GM18498 (cell line): ENCODE measurements around the gene FHIT.

Source experiments
- ATAC-seq: cut with Tn5 transposase; IDR thresholded peaks from one replicate; pipeline ENCODE4 v1.9.1; 2021; ENCODE audit warnings: mild to moderate bottlenecking, moderate library complexity; ENCODE audit not compliant: unreplicated experiment

FHIT gene

GRCh38 chr3:60154011-60154410 lies 1097.2 kb downstream of the FHIT start:
- no peak for ATAC-seq

DNA sequence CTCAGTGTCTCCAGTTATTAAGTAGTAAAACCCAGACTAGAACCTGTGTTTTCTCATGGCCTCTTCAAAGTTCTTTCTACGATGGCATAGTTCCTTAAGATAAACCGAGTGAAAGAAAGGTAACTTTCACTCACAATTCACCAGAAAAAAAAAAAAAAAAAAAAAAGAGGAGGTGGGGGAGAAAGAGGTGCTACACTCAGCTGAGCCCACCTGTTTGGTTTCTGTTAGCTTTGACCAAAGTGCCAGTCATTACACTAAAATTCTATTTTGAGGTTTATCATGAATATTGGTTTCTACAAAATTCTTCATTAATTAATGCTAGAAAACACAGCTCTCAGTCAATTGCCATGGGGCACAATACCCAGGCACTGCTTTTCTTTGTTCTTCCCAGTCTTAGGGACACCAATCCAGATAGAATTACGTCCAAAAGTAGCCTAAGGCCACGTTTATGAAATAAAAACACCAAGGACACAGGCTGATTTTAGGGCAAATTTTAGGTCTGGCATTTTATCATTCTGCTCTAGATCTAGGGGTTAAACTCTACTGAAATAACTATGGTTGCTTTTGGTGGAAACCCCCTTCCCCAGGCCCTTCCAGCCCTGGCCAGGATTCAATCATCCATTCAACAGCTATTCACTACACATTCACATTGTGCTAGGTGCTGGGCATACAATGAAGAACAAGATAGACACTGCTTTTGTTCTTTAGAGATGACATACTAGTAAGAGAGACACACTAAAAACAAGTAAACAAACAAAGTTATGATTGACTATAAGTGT lies 1097.8 kb downstream of the FHIT start:
- no peak for ATAC-seq

DNA sequence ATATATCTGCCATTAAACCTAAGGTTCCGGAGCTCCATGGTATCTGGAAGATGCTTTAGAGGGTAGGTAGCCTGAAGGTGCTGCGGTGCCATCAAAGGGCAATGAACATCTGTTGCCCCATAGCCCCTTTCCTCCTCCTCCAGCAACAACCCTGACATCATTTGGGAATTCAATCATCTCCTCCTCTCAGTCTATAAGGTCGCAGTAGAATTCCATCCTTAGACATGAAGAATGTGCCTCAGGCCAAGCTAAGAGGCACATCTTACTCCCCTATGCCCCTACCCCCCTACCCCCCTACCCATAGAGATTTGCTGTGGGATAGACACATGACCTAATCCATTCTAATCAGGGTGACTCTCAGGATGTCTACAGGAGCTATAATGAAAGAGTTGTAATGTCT lies 1101.8 kb downstream of the FHIT start:
- ATAC-seq: no peak

DNA sequence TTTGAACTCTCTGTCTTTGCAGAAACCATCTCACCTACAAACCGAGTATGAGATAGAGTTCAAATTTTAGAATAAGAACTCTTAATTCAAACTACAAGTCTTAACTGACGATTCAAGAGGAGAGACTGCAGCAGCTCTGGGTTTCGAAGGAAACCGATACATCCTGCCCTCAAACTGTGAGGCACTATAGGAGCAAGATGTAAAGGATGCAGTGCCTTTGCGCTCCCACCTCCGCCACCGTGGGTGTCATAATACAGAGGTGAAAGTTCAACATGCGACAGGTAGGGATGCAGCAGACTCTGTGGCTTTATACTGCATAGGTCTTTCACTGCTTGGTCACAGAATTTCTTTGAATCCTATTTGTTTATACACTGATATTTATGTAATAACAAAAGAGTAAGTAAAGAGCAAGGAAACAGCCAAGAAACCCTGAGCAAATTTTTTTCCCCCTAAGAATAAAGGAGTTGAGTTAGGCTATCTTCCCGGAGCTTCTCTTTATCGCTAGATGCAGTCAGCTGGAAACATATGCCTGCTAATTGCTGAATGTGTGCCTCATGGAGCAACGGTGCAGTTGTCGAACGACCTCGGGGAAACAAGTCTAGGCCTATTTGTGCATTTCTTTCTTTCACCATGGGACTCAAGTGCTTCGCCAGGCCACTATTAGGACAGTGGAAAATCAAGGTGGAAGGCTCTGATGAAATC lies 1103.9 kb downstream of the FHIT start:
- no peak for ATAC-seq

GRCh38 chr3:60146121-60146520 lies 1105.1 kb downstream of the FHIT start:
- no peak for ATAC-seq

DNA sequence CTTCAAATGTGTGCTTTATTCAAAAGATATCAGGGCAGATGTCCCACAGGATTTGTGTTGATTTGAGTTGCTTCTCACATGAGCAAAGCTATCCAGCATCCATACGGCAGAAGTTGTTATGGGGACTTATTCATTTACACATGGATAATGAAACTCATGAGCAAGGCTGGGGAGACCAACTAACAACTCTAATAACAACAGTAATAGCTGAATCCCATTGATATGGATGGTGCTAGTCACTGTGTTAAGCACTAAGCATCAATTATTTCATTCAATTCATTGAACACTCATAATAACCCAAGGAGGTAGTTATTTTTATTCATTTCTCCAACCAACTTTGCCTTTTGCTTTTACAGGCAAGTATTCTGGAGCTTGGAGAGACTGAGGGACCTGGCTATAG lies 1107.2 kb downstream of the FHIT start:
- no peak for ATAC-seq

GRCh38 chr3:60142009-60142408 lies 1109.2 kb downstream of the FHIT start:
- no peak for ATAC-seq

- ATAC-seq: no peak
Measured at GRCh38 chr3:60140160-60140559, 1111.1 kb downstream of the FHIT start.

DNA sequence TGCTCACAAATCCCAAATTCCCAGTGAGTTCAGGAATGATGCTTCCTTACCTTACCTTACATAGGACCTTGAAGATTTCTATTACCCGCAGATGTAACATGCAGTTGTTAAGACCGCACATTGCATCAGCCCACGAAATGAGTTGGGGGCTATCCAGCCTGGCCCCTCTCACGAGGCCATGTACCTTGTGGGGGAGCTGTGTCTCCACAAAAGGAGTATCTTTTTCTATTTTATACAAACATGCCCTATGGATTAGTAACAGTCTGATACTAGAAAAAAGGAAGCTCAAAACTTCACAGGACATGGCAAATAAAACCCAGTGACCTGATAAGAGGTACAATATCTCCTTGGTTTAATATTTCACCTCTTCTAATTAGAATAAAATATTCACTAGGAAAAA lies 1114.7 kb downstream of the FHIT start:
- no peak for ATAC-seq

DNA sequence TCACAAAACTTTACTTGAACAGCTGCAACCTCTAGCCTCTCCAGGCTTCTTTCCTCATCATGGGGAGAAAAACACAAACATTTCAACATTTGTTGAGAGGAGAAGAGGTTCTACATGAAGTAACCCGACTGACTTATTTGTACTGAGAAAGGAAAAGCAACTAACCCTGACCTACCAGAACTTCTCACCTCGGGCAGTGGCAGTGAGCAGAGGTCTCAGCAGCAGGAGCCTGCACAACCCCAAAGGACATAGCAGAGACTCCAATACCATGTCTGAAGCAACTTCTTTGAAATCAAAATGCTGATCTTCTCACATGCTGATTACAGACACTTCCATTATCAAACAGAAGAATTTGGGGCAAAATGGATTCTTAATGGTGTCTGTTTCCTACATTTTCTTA lies 1115.8 kb downstream of the FHIT start:
- no peak for ATAC-seq

DNA sequence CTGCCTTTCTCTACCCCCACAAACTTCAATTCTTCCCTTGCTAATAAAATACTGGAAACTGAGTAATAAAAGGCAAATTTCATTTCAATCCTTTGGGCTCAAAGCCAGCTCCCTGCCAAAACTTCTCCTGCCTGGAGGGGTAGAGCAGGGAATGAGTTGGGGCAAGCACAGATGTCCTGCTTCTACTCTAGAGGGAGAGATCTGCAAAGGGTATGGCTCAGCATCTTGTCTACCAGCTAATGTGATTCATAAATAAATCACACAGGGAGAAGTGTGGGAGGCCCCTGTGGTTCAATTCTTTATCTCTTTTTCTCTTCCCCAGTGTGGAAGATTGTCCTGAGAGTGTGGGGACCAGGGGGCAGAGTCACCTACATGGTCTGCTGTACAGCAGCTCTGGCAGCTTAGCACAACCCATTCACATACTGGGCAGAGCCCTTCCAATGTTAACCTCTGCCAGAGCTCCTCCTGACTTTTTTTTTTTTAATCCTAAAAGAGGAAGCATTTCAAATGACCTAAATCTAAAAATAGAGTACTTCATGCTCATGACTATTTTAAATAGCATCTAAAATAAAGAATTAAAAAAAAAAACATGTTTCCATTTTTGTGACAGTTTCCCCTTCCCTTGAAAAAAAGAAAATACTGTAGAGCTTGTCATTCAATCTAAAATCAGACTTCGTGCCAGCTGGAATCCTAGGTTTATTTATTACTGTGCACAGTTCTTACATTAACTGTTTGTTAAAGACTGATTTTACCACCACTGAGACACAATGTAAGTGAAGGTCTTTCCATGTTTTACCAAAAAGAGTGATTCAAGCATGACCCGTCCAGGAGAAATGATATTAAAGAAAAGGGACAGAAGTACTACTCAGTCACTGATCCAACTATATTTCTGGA lies 1117.7 kb downstream of the FHIT start:
- no peak for ATAC-seq

GRCh38 chr3:60131618-60132017 lies 1119.6 kb downstream of the FHIT start:
- no peak for ATAC-seq

DNA sequence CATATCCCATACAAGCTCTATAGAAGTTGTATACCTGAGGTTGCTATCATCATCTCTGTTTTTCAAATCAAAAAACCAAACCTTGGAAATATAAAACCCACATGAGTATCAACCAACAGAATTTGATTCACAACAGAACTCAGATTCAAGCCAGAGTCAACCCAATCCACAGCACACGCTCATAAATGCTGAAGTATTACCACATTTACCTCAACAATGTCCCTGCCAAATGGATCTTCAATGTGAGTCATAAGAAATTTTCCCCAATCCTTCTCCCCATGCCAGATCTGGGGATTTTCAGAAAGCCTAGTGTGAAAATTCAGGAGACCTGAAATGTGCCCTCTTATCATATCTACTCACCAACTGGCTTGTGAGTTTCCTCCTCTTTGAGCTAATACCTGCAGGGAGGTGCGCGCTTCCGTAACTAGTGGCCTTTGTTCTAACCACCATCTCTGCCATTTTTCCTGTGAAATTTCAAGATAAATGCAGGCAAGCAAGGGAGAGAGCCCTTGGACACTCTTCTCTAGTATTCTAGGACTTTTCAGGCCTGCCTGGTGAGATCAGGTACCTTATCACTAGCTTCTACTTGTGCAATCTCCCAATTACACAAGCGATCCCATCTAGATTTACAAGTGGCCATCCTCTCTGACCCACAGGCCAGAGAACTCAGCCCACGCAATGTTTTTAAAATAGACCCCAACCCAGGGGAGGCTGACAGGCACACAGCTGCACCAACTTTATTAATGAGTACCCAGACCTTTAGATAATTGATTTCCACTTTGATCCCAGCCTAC lies 1124.5 kb downstream of the FHIT start:
- ATAC-seq: no peak

- ATAC-seq: no peak
Measured at GRCh38 chr3:60125686-60126085, 1125.6 kb downstream of the FHIT start.

- ATAC-seq: no peak
Measured at GRCh38 chr3:60120245-60120644, 1131.0 kb downstream of the FHIT start.

DNA sequence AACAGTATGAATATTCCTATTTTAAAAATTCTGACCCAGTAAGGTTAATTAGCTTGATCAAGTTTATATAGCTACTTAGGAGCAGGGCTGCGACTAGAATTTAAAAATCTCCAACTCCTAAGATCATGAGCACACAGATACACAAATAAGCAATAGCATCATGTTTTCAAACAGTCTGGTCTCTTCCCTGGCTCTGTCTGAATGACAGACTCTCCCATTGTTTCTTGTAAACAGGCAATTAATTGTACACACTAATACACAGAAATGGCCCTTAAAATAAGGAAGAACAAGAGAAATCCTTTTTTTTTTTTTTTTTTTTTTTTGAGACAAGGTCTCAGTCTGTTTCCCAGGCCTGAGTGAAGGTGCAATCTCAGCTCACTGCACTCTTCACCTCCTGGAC lies 1137.1 kb downstream of the FHIT start:
- no peak for ATAC-seq

DNA sequence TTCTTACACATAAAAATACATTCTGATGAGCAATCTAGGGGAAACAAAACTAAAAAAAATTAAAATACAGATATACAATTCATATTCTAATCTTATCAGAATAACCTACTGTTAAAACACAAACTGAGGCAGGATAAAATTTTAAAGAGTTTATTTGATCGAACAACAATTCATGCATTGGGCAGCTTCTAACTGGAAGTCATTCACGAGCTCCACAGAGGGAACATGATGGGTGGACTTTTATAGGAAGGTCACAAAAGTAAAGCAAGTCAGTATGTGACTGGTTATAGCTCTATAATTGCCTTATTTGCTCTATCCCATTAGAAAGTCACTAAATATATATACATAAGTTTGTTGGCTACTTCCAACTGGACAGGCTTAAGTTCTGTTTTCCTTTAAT lies 1144.0 kb downstream of the FHIT start:
- ATAC-seq: no peak

DNA sequence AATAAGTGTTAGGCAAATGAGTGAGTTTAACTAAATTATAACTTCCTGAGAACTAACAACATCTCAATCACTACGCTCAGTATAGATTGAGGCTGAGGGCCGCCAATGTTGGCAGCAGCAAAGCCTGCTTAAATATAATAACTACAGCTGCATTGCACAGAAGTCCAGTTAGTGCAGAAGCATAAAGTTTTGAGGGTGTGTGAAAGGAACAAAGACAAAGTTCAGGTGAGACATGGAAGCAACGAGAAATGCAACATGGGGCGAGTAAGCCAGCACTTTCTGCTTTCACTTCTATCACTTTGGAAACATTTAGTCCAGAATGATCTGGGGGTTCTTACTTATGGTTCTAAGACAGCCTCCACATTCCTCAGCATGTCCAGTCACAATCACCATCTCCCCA lies 1149.1 kb downstream of the FHIT start:
- ATAC-seq: no peak

- no peak for ATAC-seq
Measured at GRCh38 chr3:60101621-60102020, 1149.6 kb downstream of the FHIT start.

- no peak for ATAC-seq
Measured at GRCh38 chr3:60096403-60096802, 1154.8 kb downstream of the FHIT start.

DNA sequence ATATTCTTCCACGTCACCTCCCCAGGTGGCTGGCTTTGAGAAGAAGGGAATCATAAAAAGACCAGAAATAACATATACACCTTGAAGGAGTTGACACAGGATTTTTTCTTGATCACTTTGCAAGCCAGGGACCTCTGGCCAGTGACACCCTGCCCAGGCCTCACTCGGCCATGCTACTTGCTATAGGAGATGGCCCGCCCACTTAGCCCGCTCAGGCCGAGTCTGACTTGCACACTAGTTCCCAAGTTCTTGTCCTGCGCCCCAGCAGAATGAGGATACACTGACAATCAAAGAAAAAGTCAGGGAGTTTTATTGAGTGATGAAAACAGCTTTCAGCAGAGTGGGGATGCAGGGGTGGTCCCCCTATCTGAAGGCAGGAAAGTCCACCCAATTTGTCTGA lies 1155.3 kb downstream of the FHIT start:
- no peak for ATAC-seq
